HG02973 (cell line): ENCODE measurements around the gene PLEKHG7.
"Not testable (repeated sequence)": the region's sequence is repeated elsewhere in the genome, so short reads cannot be mapped to it uniquely, and the experiment has no call there.

Experiments used
- ATAC-seq: cut with Tn5 transposase; IDR thresholded peaks from one replicate; pipeline ENCODE4 v1.9.1; 2021; ENCODE audit warnings: moderate library complexity; ENCODE audit not compliant: unreplicated experiment

Gene PLEKHG7

DNA sequence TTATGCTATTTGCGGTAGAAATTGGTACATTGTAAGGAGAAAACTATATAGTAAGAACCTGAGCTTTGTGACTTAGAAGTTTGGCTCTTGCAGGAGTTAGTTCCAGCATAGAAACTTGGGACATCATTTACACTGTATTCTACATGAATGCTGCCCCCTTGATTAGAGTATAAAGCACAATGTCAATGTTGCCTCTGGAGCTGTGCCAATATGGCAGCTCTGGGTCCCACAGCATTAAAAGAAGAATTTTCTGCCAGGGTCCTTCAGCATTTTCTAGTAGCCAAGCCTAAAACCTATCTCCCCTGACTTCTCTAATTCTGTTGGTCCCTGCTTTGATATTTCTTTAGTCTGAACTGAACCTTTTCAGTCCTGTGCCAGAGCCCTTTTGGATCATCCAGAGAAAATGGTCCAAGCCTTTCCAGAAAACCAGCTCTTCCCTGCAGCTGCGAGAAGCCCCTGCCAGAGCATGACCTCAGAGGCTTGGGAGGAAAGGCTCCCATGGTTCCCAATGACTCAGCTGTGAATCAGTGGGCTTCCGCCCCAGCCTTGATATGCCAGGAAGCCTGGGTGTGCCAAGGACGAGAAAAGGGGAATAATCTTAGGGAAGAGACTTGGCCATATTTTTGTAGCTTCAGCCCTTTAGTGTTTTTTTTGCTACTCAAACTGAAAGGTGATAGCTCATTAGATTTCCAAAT is 43.2 kb downstream of the PLEKHG7 start:
- no peak for ATAC-seq

DNA sequence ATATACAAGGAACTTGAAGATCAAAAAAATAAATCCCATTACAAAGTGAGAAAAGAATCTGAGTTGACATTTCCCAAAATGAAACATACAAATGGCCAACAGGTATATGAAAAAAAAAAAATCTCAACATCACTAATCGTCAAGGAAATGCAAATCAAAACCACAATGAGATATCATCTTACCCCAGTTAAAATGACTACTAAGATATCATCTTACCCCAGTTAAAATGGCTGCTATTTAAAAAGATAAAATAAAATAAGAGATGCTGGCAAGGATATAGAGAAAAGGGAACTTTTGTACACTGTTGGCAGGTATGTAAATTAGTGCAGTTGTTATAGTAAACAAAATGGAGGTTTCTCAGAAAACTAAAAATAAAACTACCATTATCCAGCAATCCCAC is 44.4 kb downstream of the PLEKHG7 start:
- ATAC-seq: no peak

DNA sequence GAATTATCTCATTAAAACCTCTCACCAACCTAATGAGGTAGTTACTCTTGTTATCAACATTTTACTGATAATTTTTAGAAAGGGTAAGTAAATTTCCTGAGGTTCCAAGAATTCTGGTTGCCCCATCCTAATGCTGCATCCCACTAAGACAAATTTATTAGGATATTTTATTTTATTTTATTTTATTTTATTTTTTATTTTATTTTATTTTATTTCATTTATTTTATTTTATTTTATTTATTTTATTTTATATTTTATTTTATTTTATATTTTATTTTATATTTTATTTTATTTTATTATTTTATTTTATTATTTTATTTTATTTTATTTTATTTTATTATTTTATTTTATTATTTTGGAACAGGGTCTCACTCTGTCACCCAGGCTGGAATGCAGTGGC is 46.9 kb downstream of the PLEKHG7 start:
- ATAC-seq: not testable (repeated sequence)

GRCh38 chr12:92753976-92754885 is 51.4 kb downstream of the PLEKHG7 start:
- ATAC-seq: no peak

DNA sequence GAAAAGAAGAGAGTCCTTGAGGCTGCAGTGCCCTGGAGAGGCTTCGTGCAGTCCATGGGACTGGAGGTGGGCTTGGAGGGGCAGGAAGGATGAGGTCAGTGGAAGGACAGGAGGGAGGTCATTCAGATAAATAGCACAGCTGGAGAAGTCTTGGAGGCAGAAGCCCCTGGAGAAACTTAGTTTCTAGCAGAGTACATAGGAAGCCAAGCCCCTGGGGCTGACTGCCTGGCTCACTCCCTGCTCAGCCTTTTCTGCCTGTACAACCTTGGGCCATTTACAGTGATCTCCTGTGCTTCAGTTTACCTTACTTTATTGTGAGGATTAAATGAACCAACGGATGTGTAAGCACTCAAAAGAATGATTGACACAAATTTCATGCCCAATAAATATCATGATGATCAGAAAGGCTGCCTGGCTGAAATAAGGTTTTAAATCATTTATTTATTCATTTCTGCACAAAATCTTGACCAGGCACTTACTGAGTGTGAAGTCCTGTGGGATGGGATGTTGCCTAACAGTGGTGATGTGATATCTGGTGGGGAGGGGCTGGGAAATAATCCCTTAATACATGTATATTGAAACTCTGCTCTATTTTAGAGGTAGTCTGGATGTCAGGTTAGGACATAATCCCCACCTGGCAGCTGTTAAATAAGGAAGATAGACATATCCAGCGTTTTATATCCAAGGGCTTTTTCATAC is 54.3 kb downstream of the PLEKHG7 start:
- no peak for ATAC-seq

GRCh38 chr12:92757597-92758121 is 54.9 kb downstream of the PLEKHG7 start:
- no peak for ATAC-seq

- ATAC-seq: no peak
These were observed 57.0 kb downstream of the PLEKHG7 start for GRCh38 chr12:92759634-92760268.

- no peak for ATAC-seq
These were observed 60.0 kb downstream of the PLEKHG7 start for GRCh38 chr12:92762773-92763172.

DNA sequence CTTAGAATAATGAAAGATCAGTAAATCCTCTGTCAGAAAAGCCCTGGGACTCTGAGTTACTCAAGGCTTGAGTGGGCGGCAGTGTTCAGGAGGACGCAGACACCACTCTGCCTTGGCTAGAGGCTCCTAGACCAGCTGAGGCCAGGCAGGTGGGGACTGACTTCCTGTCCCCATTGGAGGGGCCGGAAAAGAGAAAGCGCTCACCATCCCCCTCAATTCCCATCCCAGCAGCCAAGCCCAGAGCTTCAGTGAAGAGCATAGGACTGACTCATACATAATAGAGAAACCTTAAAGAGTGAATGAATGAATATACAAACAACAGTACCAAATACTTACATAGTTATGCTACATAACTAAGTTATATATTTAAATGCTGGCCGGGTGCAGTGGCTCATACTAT is 62.0 kb downstream of the PLEKHG7 start:
- ATAC-seq: no peak

- no peak for ATAC-seq
These were observed 63.1 kb downstream of the PLEKHG7 start for GRCh38 chr12:92765871-92766270.

DNA sequence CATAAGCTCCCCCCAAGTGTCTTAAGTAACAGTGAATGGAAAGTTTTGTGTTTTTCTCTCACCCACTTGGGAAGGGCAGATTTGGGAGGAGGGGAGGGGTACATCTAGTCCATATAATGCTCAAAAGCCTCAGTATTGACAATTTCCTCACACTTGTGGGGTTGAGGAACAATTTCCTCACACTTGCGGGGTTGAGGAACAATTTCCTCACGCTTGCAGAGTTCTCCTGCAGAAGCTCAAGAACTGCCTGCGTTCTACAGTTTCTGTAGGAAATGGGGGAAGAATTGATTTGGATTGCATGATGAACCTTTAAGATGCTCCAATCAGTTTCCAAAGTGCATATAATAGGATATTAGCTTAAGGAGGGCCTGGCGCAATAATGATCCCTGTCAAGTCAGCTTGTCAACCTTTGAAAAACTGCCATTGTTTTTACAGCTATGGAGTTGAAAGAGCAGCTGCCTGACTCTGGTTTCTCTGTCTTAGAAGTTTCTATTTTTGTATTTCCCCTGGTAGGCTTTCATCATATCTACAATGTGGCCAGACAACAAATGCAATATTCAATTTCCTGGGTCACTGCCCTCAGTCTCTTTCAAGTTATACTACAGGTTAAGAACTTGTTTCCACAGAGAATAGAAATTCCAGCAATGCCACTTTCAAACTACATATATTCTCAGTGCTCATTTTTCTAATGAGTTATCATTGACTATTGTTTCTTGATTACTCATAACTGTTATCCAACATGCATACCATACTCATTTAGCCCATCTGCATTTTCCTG is 66.5 kb downstream of the PLEKHG7 start:
- ATAC-seq: peak; percentile 60

DNA sequence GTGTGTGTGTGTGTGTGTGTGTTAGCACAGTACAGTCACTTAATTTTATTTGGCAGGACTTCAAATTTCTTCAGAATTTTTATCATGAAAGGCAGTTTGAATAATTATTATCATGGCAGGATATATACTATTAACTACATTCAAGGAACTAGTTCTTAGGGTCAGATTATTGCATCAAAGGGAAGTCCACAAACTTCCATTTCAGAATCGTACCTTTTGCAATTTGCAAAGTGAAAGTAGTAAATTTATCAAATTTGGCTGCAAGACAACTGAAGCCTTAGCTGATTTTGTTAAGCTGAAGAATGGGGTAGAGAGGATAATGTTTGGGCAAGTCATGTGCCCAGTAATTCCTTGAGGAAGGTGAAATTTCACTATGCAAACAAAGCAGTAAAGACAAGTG is 68.2 kb downstream of the PLEKHG7 start:
- no peak for ATAC-seq

GRCh38 chr12:92775416-92775815 is 72.6 kb downstream of the PLEKHG7 start:
- no peak for ATAC-seq

DNA sequence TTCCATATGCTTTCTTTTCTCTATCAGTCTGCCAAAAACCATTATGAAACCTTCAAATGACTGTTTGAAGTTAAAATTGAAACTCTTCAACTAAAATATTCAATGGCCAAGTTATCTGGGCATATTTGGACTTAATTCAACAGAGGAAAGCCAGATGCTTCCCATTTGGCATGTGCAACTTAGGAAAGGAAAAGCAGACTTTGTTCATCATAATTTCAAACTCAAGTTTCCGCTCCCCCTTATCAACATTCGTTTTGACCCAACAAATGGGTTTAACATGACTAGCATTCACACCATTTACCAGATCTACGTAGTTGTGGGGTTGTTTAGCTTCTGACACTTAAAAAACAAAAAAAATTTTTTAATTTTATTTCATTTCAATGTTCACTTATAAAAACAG is 75.7 kb downstream of the PLEKHG7 start:
- ATAC-seq: no peak

DNA sequence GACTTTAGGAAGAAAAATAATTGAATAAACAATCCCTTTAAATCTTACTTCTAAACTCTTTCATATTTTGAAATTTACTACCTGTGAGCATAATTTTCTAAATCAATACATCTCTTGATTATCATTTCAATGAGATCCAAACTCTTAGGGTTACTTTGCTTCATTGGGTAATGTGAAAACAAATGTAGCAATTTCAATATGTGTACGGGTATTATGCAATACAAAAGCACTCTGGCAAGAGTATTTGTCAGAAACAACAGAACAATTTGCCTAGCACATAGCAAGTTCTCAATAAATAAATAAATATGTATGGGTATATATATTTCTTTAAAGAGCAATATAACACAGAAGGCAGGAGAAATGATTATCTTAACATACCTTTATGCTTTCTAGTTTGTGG is 77.1 kb downstream of the PLEKHG7 start:
- ATAC-seq: no peak

GRCh38 chr12:92784356-92784755 is 81.6 kb downstream of the PLEKHG7 start:
- no peak for ATAC-seq

GRCh38 chr12:92784797-92785562 is 82.2 kb downstream of the PLEKHG7 start:
- ATAC-seq: peak; percentile 97

GRCh38 chr12:92785563-92785950 is 82.8 kb downstream of the PLEKHG7 start:
- no peak for ATAC-seq

GRCh38 chr12:92786045-92786444 is 83.3 kb downstream of the PLEKHG7 start:
- no peak for ATAC-seq
